NCI-H82 (cell line): Measurements from ENCODE around the gene HIF3A.
"Not testable (repeated sequence)": the region's sequence is repeated elsewhere in the genome, so short reads cannot be mapped to it uniquely, and the experiment has no call there.

Experiments
- DNase-seq: peaks from one replicate; lab custom pipeline; 2025; lab: John Stamatoyannopoulos, UW

HIF3A gene

GRCh38 chr19:46294494-46294893 is 2.3 kb upstream of the HIF3A start:
- no peak for DNase-seq

GRCh38 chr19:46295401-46296201 is 1.2 kb upstream of the HIF3A start:
- peak; percentile 94 for DNase-seq

- no peak for DNase-seq
Measured at GRCh38 chr19:46296202-46296480, 701 bp upstream of the HIF3A start.

- DNase-seq: peak; percentile 48
Measured at GRCh38 chr19:46297700-46298478, 1.0 kb downstream of the HIF3A start.

GRCh38 chr19:46298479-46299003 is 1.7 kb downstream of the HIF3A start:
- DNase-seq: peak; percentile 63

GRCh38 chr19:46299004-46299509 is 2.2 kb downstream of the HIF3A start:
- DNase-seq: peak; percentile 81

GRCh38 chr19:46299695-46300094 is 2.9 kb downstream of the HIF3A start:
- no peak for DNase-seq

GRCh38 chr19:46303322-46303690 is 6.5 kb downstream of the HIF3A start:
- DNase-seq: no peak

GRCh38 chr19:46303691-46304397 is 7.0 kb downstream of the HIF3A start:
- DNase-seq: no peak

GRCh38 chr19:46306501-46306900 is 9.7 kb downstream of the HIF3A start:
- no peak for DNase-seq

GRCh38 chr19:46308510-46308909 is 11.7 kb downstream of the HIF3A start:
- no peak for DNase-seq

- no peak for DNase-seq
Measured at GRCh38 chr19:46309056-46309455, 12.2 kb downstream of the HIF3A start.

GRCh38 chr19:46311444-46311843 is 14.6 kb downstream of the HIF3A start:
- no peak for DNase-seq

GRCh38 chr19:46313540-46314469 is 17.0 kb downstream of the HIF3A start:
- not testable (repeated sequence) for DNase-seq

- no peak for DNase-seq
Measured at GRCh38 chr19:46317339-46317738, 20.5 kb downstream of the HIF3A start.

- DNase-seq: no peak
Measured at GRCh38 chr19:46319613-46320012, 22.8 kb downstream of the HIF3A start.

GRCh38 chr19:46320559-46320958 is 23.7 kb downstream of the HIF3A start:
- no peak for DNase-seq

- no peak for DNase-seq
Measured at GRCh38 chr19:46321653-46322052, 24.8 kb downstream of the HIF3A start.

GRCh38 chr19:46323227-46323626 is 26.4 kb downstream of the HIF3A start:
- not testable (repeated sequence) for DNase-seq

- DNase-seq: no peak
Measured at GRCh38 chr19:46324277-46324676, 27.4 kb downstream of the HIF3A start.

GRCh38 chr19:46326608-46327007 is 29.8 kb downstream of the HIF3A start:
- no peak for DNase-seq
